ENCODE measurements around the gene STRA6.

- TF ChIP-seq ZFP36 (IDR thresholded peaks at IDR 0.05; ENCODE audit: borderline replicate concordance, partially characterized antibody) (no peak), SREBF2 (IDR thresholded peaks at IDR 0.05) (no peak)
Measured at GRCh38 chr15:74167891-74168331, 34.7 kb downstream of the STRA6 start.
